Erythroblast (primary cell): ENCODE results near the gene RTF1.

Experiments
- GATA1 ChIP-seq: IDR thresholded peaks from 2 replicates; pipeline ENCODE4 v1.6.1; 2011; ENCODE audit warnings: low read depth, mild to moderate bottlenecking, control low read depth, low read length, moderate library complexity
- POLR2A ChIP-seq: IDR thresholded peaks from 2 replicates; pipeline ENCODE4 v1.6.1; 2011; ENCODE audit warnings: mild to moderate bottlenecking, low read length

DNA sequence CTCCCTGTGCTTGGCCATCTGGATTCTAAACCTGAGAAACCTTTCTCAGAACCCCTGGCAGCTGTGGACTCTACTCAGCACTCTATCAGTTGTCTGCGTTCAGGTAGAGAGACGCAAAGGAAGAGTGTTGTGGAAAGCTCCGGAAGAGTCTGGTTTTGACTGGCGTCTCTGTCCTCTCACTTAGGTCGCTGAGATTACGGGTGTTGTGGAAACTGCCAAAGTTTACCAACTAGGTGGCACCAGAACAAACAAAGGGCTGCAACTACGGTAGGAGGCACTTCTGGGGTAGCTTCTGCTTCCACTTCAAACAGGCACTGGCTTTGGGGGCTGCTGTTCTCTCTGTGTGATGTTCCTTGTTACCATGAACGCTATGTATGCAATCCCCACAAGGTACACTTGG is 57.5 kb downstream of the RTF1 start:
- no peak for TF ChIP-seq POLR2A
- no peak for TF ChIP-seq GATA1
